Neural cell (in vitro differentiated cells): ENCODE results near the gene RAD51B.

Experiments
- MXI1 ChIP-seq: fragments of 450-650 bp; conservative IDR thresholded peaks from 2 replicates; pipeline ENCODE4 v1.6.1; 2014; ENCODE audit warnings: antibody characterized with exemption, mild to moderate bottlenecking; ENCODE audit not compliant: poor library complexity, severe bottlenecking
- TF ChIP-seq, protein P1 (sequence below): fragments of 450-650 bp; IDR thresholded peaks from 2 replicates; pipeline ENCODE4 v1.5.1; 2014; ENCODE audit warnings: antibody characterized with exemption, mild to moderate bottlenecking, moderate library complexity; ENCODE audit not compliant: poor library complexity, severe bottlenecking

DNA sequence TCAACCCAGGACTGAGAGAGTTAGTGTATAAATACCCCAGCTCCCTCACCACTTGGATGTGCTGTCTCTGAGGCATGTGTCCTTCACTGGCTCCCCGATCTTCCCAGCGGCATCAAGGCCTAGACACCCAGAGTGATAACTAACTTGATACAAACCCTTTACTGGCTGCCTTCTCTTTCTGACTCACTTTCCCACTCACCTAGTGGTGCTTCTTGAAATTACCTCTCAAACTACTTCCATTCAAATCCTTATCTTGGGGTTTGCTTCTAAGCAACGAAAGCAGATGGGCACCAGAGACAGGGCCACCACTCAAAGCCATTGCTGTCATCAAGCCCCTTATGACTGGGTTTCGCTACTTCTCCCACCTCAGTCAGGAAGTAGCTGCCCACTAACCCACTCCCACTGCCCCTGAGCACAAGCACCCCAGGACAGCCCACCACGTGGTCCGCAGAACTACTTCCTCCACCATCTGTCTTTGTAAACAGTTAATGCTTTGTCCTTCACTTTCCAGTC lies 956.1 kb downstream of the RAD51B start:
- TF ChIP-seq, protein P1, sequence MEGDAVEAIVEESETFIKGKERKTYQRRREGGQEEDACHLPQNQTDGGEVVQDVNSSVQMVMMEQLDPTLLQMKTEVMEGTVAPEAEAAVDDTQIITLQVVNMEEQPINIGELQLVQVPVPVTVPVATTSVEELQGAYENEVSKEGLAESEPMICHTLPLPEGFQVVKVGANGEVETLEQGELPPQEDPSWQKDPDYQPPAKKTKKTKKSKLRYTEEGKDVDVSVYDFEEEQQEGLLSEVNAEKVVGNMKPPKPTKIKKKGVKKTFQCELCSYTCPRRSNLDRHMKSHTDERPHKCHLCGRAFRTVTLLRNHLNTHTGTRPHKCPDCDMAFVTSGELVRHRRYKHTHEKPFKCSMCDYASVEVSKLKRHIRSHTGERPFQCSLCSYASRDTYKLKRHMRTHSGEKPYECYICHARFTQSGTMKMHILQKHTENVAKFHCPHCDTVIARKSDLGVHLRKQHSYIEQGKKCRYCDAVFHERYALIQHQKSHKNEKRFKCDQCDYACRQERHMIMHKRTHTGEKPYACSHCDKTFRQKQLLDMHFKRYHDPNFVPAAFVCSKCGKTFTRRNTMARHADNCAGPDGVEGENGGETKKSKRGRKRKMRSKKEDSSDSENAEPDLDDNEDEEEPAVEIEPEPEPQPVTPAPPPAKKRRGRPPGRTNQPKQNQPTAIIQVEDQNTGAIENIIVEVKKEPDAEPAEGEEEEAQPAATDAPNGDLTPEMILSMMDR: no peak
- TF ChIP-seq MXI1: no peak
